HG03442 (cell line): Measurements from ENCODE around the gene PRKCA.
"Not testable (repeated sequence)": the region's sequence is repeated elsewhere in the genome, so short reads cannot be mapped to it uniquely, and the experiment has no call there.

Source experiments
- ATAC-seq: cut with Tn5 transposase; IDR thresholded peaks from one replicate; pipeline ENCODE4 v1.9.1; 2021; ENCODE audit warnings: mild to moderate bottlenecking, moderate library complexity; ENCODE audit not compliant: unreplicated experiment

PRKCA gene

GRCh38 chr17:66324381-66325004, 22.1 kb downstream of the PRKCA start:
- not testable (repeated sequence) for ATAC-seq

GRCh38 chr17:66326476-66327047, 24.1 kb downstream of the PRKCA start:
- no peak for ATAC-seq

- ATAC-seq, result no peak
Observed at GRCh38 chr17:66330646-66331037, 28.2 kb downstream of the PRKCA start.

GRCh38 chr17:66331038-66331816, 28.8 kb downstream of the PRKCA start:
- no peak for ATAC-seq

- ATAC-seq, result no peak
Observed at GRCh38 chr17:66335797-66336196, 33.4 kb downstream of the PRKCA start.

- ATAC-seq, result no peak
Observed at GRCh38 chr17:66337268-66337667, 34.9 kb downstream of the PRKCA start.

GRCh38 chr17:66337866-66338485, 35.6 kb downstream of the PRKCA start:
- no peak for ATAC-seq

- ATAC-seq, result no peak
Observed at GRCh38 chr17:66338937-66339336, 36.5 kb downstream of the PRKCA start.

- ATAC-seq, result no peak
Observed at GRCh38 chr17:66339561-66339960, 37.1 kb downstream of the PRKCA start.

- no peak for ATAC-seq
Observed at GRCh38 chr17:66340720-66341119, 38.3 kb downstream of the PRKCA start.

GRCh38 chr17:66341462-66341861, 39.0 kb downstream of the PRKCA start:
- ATAC-seq, result no peak

- not testable (repeated sequence) for ATAC-seq
Observed at GRCh38 chr17:66342263-66342662, 39.9 kb downstream of the PRKCA start.

- no peak for ATAC-seq
Observed at GRCh38 chr17:66343531-66344078, 41.2 kb downstream of the PRKCA start.

- ATAC-seq, result no peak
Observed at GRCh38 chr17:66344473-66344872, 42.1 kb downstream of the PRKCA start.

GRCh38 chr17:66345264-66345663, 42.9 kb downstream of the PRKCA start:
- no peak for ATAC-seq

- ATAC-seq, result not testable (repeated sequence)
Observed at GRCh38 chr17:66345949-66346638, 43.7 kb downstream of the PRKCA start.

- ATAC-seq, result no peak
Observed at GRCh38 chr17:66347661-66348514, 45.5 kb downstream of the PRKCA start.

- no peak for ATAC-seq
Observed at GRCh38 chr17:66348584-66349165, 46.3 kb downstream of the PRKCA start.

- ATAC-seq, result no peak
Observed at GRCh38 chr17:66349521-66350254, 47.3 kb downstream of the PRKCA start.
